Mucosa of descending colon (tissue), 3 donors: ENCODE measurements around the gene GFRA1. TPM values are rescaled to one million over a fixed set of nuclear protein-coding genes. Genes with fewer than 3 reads are reported as not detected.

ENCODE experiments used
- ATAC-seq: fragments of 200-7000 bp; cut with Tn5 transposase; one replicate; pipeline ENCODE4 v1.9.1; 2020; ENCODE audit warnings: mild to moderate bottlenecking, moderate library complexity
- DNase-seq, 3 donors: peaks; one replicate each; pipeline ENCODE4 v3.0.0-alpha.2; 2020
- H3K36me3 ChIP-seq: fragments of 200-600 bp; one replicate; pipeline ENCODE4 v1.8.0; 2021; ENCODE audit warnings: low read depth, mild to moderate bottlenecking
- H3K4me1 ChIP-seq: fragments of 200-600 bp; one replicate; pipeline ENCODE4 v1.8.0; 2021; ENCODE audit warnings: low read depth, mild to moderate bottlenecking
- H3K4me3 ChIP-seq: fragments of 200-600 bp; one replicate; pipeline ENCODE4 v1.8.0; 2021; ENCODE audit warnings: mild to moderate bottlenecking
- H3K9me3 ChIP-seq: fragments of 200-600 bp; one replicate; pipeline ENCODE4 v1.8.0; 2021; ENCODE audit warnings: mild to moderate bottlenecking
- intact Hi-C, 2 donors: fragments of 100-400 bp; cut with DNase I in 1 of 2; cut with micrococcal nuclease in 1 of 2; formaldehyde crosslinking; loops; one replicate each; pipeline versions ENCODE4 v1.11.0 to v1.11.1; 2022; cut with DNase I, micrococcal nuclease
- total RNA-seq, 3 donors: library from RNA; stranded (reverse); fragmentation: NEBNext Ultra II Directional in 2 of 3; extraction: Animal tissue kit (Norgen Biotek cat#: 25700) in 2 of 3; gene quantifications; one replicate each; pipeline versions ENCODE4 v1.2.1 to v1.2.4, GENCODE V29; 2021 to 2023
- TF ChIP-seq, protein P1 (sequence below): fragments of 200-600 bp; IDR thresholded peaks from one replicate; pipeline ENCODE4 v1.8.0; 2022; ENCODE audit warnings: antibody characterized with exemption, mild to moderate bottlenecking
- donor health status: DM: no; HTN: no; CAD: no; lungs with moderate emphysema.
- donor health status: DM: no; HTN: no; CAD: no.
- donor health status: DM: no; HTN: yes; CAD: no.

GFRA1 gene
- total RNA-seq, 3 donors from 2014 or later, result 2.2 to 32.2 (median 4.1) TPM

- no peak overlapping the region for H3K4me3 ChIP-seq
- no peaks in the 10 kb centered on the region for H3K36me3 ChIP-seq
- TF ChIP-seq, protein P1, sequence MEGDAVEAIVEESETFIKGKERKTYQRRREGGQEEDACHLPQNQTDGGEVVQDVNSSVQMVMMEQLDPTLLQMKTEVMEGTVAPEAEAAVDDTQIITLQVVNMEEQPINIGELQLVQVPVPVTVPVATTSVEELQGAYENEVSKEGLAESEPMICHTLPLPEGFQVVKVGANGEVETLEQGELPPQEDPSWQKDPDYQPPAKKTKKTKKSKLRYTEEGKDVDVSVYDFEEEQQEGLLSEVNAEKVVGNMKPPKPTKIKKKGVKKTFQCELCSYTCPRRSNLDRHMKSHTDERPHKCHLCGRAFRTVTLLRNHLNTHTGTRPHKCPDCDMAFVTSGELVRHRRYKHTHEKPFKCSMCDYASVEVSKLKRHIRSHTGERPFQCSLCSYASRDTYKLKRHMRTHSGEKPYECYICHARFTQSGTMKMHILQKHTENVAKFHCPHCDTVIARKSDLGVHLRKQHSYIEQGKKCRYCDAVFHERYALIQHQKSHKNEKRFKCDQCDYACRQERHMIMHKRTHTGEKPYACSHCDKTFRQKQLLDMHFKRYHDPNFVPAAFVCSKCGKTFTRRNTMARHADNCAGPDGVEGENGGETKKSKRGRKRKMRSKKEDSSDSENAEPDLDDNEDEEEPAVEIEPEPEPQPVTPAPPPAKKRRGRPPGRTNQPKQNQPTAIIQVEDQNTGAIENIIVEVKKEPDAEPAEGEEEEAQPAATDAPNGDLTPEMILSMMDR, result no peak
- no peaks in the 10 kb centered on the region for H3K9me3 ChIP-seq
- no peak for DNase-seq
- intact Hi-C loops, result no loop called here
- no peak for ATAC-seq
- no peaks in the 10 kb centered on the region for H3K4me1 ChIP-seq
These were observed 145.9 kb downstream of the GFRA1 start for GRCh38 chr10:116126954-116127695.

DNA sequence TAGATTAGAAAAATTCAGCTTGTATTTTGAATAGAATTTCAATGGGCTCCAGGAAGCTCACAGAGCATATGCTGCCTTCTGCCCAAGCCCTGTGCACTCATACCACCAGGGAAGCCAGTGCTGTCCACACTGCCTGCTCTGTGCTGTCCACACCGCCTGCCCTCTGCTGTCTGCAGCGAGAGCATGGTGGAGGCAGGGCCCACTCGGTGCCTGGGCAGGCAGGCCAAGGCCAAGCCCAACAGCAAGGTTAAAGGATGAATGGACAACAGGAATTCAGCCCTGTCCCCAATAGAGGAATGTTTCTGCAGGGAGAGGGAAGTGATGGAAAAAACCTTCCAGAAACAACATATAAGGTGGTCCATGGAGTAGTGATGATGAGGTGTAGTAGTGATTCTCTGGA, 146.8 kb downstream of the GFRA1 start:
- ATAC-seq (no peak), DNase-seq (no peak)
- no peak overlapping the region for H3K4me3 ChIP-seq
- TF ChIP-seq, protein P1, result no peak
- no peaks in the 10 kb centered on the region for H3K4me1 ChIP-seq
- no peaks in the 10 kb centered on the region for H3K9me3 ChIP-seq
- H3K36me3 ChIP-seq, result no peaks in the 10 kb centered on the region
- intact Hi-C loops, result no loop called here

GRCh38 chr10:116125180-116125579, 147.8 kb downstream of the GFRA1 start:
- intact Hi-C loops, result no loop called here
- TF ChIP-seq, protein P1, result no peak
- no peak overlapping the region for H3K4me3 ChIP-seq
- H3K9me3 ChIP-seq, result no peaks in the 10 kb centered on the region
- ATAC-seq, result no peak
- H3K36me3 ChIP-seq, result no peaks in the 10 kb centered on the region
- no peaks in the 10 kb centered on the region for H3K4me1 ChIP-seq
- no peak for DNase-seq

DNA sequence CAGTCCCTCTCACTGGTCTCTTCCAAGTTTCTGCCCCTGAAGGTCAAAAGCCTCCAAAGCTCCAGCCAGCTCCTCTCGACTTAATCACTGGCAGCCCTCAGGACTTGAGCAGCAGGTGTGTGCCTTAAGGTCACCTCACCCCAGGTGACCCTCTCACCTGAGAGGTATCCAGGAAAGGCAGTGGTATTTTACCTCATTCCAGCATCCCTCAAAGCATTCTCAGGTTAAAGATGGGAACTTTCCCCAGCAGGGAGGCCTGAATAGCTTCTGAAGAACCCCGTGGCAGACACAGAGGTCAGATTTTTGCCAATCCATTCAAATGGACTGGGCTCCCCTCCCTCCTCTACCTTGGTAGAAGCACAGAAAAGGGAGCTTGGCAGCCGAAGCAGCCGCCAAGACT, 148.2 kb downstream of the GFRA1 start:
- no peak for DNase-seq
- intact Hi-C loops, result no loop called here
- no peak for ATAC-seq

DNA sequence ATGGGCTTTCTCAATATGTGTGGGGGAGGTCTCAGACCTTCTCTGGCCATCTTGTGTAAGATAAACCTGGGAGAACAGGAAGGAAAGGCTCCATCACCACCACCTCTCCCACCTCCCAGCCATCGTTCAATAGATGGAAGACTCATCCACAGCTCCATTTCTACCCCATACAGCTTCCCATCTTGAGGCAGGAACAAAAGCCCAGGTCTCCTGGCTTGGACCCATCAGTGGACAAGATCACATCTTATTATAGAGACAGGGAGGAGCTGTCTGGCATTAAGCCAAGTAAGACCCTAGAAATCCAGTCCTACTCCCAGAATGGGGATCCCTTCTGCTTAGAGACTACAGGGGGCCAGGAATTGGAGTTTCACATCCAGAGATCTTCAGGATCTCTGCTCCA, 150.3 kb downstream of the GFRA1 start:
- Histone ChIP-seq H3K36me3 (no peaks in the 10 kb centered on the region), H3K9me3 (no peaks in the 10 kb centered on the region), H3K4me1 (no peaks in the 10 kb centered on the region), H3K4me3 (no peak overlapping the region)
- intact Hi-C loops, result no loop called here
- TF ChIP-seq, protein P1, result no peak
- DNase-seq (no peak), ATAC-seq (no peak)

More for the DNA sequence above, 148.2 kb downstream of the GFRA1 start:
- no peak overlapping the region for H3K4me3 ChIP-seq
- TF ChIP-seq, protein P1, result no peak
- H3K36me3 ChIP-seq, result no peaks in the 10 kb centered on the region
- H3K4me1 ChIP-seq, result no peaks in the 10 kb centered on the region
- no peaks in the 10 kb centered on the region for H3K9me3 ChIP-seq
